Caki2 (cell line): Measurements from ENCODE around the gene GABARAPL1. TPM values are rescaled to one million over a fixed set of nuclear protein-coding genes. Genes with fewer than 3 reads are reported as not detected.
"Not testable (repeated sequence)": the region's sequence is repeated elsewhere in the genome, so short reads cannot be mapped to it uniquely, and the experiment has no call there.

Experiments used
- DNase-seq: peaks from one replicate; pipeline ENCODE4 v3.0.0-alpha.2; 2015; ENCODE audit warnings: low read depth
- in situ Hi-C: cut with HindIII; loops from 2 replicates; pipeline ENCODE4 v1.10.0; 2016; ENCODE audit warnings: low sequenced_read_pairs, low pct_unique_long_range_greater_than_20kb, mixed read lengths
- total RNA-seq: library from RNA; depleted of rRNA; stranded (reverse); fragments of >200 nt; shearing (Covaris generic); gene quantifications from 2 replicates; pipeline ENCODE4 v1.2.3, GENCODE V29; 2014; ENCODE audit warnings: low replicate concordance

GABARAPL1 gene
- total RNA-seq, 1 experiment from 2014 or later: 160 TPM

DNA sequence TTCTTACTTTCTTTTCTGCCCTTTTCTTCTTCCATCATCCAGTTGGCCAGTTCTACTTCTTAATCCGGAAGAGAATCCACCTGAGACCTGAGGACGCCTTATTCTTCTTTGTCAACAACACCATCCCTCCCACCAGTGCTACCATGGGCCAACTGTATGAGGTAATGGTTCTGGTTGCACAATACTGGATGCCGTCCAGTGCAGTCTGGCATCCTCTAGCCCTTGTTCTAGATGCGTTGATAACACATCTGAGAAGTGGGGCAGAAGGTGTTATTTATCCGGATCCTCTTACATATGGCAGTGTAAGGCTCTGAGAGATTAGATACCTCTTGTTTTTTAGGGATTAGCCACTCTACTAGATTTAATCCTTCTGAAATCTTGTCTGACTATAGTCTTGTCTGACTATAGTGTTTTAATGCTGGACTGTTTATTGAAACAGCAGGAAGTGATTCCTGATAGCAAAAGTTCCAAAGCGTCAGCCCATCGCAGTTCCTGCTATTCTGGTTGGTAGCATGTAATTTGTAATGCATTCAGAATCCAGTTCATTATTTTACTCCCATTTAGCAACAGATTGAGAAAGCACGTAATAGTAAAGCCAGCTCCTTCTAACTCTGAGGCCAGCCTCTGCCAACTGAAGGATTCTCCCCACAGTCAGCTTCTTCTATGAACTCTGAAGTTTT, 7.9 kb downstream of the GABARAPL1 start:
- no peak for DNase-seq
- in situ Hi-C loops: no loop called here

DNA sequence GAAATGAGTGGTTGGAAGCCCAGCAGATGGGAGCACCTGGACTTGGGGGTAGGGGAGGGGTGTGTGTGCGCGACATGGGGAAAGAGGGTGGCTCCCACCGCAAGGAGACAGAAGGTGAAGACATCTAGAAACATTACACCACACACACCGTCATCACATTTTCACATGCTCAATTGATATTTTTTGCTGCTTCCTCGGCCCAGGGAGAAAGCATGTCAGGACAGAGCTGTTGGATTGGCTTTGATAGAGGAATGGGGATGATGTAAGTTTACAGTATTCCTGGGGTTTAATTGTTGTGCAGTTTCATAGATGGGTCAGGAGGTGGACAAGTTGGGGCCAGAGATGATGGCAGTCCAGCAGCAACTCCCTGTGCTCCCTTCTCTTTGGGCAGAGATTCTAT, 9.2 kb downstream of the GABARAPL1 start:
- no peak for DNase-seq
- in situ Hi-C loops: no loop called here

DNA sequence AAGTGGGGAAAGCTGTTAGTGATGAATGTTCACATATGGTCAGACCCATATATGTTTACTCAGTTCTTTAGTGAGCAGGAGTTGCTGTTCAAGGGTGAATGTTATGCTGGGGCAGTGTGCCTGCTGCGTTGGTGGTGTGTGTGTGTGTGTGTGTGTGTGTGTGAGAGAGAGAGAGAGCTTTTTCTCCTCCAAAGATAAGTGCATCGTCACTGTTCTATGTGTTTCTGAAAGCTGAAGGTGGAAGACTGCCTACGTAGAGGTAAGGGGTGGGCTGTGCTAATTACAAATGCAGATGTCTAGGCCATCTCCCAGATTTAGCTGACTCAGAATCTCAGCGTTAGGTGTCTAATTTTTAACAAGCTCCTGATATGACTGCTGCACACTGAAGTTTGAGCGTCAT, 10.5 kb downstream of the GABARAPL1 start:
- DNase-seq: peak; percentile 4
- in situ Hi-C loops: no loop called here

DNA sequence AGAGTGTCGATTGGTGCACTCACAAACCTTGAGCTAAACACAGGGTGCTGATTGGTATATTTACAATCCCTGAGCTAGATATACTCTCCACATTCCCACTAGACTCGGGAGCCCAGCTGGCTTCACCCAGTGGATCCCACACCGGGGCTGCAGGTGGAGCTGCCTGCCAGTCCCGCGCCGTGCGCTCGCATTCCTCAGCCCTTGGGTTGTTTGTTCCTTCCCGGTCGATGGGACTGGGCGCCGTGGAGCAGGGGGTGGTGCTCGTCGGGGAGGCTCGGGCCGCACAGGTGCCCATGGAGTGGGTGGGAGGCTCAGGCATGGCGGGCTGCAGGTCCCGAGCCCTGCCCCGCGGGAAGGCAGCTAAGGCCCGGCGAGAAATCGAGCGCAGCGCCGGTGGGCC, 12.7 kb downstream of the GABARAPL1 start:
- in situ Hi-C loops: not testable (repeated sequence)

DNA sequence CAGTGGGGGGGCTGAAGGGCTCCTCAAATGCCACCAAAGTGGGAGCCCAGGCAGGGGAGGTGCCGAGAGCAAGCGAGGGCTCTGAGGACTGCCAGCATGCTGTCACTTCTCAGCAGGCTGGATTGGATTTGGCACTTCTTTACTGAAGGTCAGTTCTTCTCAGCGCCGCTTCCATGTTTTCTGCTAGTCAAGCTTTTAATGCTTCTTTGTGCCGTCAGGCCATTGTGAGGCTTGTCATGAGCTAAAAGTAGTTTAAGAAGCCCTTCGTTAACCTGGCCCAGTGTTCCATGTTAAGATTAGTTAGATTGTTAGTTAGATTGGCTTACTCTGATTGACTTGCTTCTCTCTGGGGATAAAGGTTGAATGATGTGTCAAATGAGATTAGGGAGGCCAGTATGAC, 13.4 kb downstream of the GABARAPL1 start:
- in situ Hi-C loops: no loop called here
- no peak for DNase-seq

More for the DNA sequence above, 12.7 kb downstream of the GABARAPL1 start:
- not testable (repeated sequence) for DNase-seq

DNA sequence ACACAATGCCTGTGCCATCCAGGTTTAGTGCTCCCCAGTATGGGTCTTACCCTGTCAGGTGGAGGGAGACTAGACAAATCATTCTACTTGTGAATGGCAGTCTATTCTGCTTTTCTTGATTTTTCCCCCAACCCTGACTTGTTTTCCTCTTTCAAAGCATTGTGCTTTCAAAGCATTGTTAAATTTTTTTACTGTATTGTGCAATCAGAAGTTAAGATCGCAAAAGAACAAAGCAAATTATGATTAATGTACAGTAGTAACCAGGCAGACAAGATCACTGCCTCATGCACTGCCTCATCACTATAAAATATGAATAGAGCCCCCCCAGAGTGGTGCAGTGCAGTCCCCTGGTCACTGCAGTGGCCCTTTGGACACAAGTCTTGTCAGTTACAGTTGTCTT, 14.1 kb downstream of the GABARAPL1 start:
- no peak for DNase-seq
- in situ Hi-C loops: no loop called here

DNA sequence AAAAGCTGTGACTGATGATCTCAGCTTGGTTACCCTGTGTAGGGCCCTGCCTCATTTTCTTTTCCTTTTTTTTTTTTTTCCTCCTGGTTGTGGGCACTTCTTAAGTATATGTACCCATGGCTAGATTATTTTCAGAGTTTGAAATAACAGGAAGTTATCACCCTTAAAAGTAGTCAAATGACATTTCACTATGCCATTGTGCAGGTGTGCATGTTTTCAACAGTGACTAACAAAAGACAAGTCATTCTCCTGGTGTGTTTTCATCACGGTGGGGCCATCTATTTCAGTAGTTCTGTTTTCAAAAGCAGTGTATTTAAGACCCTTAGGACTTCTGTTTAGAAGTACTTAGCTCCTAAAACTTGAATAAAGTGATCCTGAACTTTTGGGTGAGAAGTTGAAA, 15.0 kb downstream of the GABARAPL1 start:
- in situ Hi-C loops: no loop called here
- no peak for DNase-seq

DNA sequence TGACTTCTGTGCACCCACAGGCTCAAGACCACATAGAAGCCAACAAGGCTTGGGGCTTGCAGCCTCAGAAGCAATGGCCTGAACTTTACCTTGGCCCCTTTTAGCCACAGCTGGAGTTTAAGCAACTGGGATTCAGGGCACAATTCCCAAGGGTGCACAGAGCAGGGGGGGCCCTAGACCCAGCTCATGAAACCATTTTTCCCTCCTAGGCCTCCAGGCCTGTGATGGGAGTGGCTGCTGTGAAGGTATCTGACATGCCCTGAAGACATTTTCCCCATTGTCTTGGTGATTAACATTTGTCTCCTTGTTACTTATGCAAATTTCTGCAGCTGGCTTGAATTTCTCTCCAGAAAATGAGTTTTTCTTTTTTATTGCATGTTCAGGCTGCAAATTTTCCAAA, 21.9 kb downstream of the GABARAPL1 start:
- no peak for DNase-seq
- in situ Hi-C loops: no loop called here

DNA sequence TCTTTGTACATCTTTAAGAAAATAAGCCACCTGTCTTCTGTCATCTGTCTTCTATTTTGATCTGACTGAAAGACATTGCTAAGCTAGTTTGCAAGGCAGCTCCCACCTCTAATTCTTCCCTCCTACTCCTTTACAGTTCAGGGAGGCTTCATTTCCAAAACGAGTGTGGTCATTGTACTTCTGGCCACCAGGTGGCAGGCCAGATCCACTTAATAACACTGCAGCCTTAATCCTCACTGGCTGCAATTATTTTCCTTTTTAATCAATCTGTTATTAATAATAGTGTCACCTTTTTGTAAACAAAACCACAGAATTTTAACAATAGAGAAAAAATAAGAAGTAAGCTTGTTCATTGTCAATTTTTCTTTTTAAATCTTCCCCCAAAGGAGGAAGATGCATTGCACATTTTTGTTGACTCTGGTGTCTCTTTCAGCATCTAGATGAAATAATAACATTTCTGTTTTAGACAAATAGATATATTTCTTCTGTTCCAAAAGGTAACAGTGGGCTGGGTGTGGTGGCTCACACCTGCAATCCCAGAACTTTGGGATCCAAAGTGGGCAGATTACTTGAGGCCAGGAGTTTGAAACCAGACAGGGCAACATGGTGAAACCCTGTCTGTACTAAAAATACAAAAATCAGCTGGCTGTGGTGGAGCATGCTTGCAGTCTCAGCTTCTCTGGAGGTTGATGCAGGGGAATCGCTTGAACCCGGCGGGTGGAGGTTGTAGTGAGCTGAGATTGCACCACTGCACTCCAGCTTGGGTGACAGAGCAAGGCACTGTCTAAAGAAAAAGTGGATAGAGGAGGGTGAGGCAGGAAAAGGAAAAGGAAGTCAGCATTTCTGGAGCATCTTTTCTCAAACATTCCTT, 23.3 kb downstream of the GABARAPL1 start:
- DNase-seq: peak; percentile 21
- in situ Hi-C loops: no loop called here

DNA sequence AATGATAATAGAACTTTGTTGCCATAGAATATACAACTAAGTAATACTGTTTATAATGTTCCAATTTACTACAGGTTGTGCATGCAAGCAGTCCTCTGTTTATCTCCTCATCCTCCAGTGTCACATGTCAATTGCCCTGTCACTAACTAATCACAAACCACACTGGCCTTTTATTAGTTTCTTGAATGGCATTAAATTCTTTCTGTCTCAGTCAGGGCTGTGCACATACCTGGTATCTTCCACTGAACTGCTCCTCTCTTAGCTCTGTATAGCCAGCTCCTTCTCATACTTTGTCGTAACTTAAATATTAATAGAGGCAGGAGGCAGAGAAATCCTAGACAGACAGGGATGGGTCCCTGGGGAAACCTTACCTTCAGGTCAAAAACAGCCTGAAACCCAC, 24.0 kb downstream of the GABARAPL1 start:
- in situ Hi-C loops: no loop called here
- no peak for DNase-seq

DNA sequence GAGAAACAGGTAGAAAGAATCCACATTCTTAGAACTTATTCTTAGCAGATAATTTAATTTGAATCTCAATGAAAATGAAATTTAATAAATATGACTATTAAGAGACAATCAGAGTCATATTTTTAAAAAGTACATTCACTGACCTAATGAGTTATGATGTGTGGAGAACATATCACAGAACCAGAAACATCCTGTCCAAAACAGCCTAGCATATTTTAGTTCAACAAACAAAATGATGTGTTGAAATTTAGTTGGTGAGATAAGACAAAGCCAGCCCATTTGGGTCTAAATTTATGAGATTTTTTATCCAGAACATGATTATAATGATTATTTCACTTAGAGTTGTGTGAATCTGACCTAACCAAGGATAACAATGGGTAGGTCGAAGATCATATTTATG, 25.8 kb downstream of the GABARAPL1 start:
- in situ Hi-C loops: no loop called here
- DNase-seq: no peak

DNA sequence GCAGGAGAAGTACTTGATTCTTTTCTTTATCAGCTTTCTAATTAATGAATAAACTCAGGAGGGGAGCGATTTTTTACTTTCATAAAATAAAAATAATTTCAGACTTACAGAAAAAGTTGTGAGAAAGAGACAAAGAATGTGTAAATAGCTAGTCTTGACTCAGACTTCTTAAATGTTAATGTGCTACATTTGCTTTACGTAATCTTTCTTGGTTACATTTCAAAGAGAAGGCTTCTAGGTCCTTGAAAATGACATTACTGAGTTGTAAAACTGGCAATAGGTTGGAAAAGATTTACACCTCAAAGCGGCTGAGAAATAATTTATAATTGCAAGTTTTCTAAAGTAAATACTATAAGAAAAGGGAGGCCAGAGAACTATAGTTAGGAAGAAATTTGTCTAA, 28.6 kb downstream of the GABARAPL1 start:
- DNase-seq: no peak
- in situ Hi-C loops: no loop called here

DNA sequence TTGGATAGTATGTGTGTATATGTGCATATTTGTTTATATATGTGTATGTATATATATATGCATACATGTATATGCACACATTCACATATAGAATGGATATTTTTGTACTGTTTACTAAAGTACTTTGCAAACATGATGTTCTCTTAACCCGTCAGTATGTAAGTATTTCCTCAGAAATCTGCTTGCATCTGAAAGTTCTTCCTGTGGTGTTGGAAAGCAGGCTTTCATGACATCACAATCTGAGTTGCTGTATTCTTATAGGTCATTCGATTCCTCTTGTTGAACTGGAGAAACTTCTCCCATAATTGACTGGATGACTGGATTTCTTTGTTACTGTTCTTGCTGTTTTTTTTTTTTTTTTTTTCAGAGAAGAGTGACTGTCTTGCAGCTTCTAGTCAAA, 29.1 kb downstream of the GABARAPL1 start:
- no peak for DNase-seq
- in situ Hi-C loops: no loop called here

DNA sequence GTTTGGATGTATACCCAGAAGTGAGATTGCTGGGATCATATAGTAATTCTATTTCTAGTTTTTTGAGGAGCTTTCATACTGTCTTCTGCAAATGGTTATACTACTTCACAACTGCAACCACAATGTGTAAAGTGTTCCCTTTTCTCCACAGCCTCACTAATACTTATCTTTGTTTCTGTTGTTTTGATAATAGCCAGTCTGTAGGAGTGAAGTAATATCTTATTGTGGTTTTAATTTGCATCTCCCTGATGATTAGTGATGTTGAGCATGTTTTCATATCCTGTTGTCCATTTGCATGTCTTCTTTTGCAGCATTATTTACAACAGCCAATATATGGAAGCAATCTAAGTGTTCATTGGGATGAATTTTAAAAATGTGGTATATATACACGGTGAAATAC, 29.9 kb downstream of the GABARAPL1 start:
- in situ Hi-C loops: no loop called here
- no peak for DNase-seq

DNA sequence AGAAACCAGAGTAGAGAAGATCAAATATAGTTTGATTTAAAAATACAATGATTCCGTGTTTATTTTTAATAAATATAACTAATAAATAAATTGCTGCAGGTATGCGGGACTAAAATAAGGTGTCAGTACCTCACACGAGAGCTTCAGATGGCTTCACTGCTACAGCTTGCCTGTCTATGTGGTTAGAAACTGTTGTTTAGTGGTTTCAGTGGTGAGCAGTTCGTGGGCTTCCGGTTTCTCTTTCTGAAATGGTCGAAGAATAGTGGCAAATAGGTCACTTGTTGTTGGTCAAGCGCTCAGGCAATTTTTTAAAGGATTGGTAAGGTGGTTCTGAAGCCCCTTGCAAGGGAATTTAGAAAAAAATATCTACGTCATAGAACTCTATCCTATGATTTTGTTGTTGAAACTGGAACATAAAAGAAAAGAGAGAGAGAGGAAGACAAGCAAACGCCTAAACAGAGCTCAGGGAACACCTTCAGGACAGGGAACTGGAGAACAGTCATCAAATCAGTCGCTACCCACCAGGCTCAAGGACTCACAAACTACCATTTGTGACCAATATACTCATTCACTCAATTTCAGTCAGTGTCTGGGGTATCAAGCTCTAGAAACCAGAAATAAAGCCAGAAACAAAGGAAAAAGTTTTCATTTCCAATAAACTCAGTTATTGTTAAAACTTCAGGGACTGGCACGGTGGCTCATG, 31.3 kb downstream of the GABARAPL1 start:
- DNase-seq: no peak
- in situ Hi-C loops: no loop called here

DNA sequence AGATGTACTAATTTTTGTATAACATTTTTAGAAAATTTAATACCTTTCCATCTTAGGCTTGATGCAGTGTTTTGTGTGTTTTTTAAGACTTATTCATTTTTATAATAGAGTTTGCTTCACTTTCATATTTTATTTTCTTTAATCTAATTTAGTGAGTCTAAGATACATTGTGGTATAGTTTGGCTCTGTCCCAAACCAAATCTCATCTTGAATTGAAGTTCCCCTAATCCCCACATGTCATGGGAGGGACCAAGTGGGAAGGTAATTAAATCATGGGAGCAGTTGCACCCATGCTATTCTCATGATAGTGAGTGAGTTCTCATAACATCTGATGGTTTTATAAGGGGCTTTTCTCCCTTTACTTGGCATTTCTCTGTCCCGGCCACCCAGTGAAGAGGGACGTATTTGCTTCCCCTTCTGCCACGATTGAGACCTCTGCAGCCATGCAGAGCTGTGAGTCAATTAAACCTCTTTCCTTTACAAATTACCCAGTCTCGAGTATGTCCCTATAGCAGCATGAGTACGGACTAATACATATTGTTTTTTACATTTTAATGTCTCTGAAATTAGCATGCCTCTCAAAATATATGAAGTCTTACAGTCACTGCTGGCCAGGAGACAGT, 34.9 kb downstream of the GABARAPL1 start:
- DNase-seq: no peak
- in situ Hi-C loops: no loop called here

DNA sequence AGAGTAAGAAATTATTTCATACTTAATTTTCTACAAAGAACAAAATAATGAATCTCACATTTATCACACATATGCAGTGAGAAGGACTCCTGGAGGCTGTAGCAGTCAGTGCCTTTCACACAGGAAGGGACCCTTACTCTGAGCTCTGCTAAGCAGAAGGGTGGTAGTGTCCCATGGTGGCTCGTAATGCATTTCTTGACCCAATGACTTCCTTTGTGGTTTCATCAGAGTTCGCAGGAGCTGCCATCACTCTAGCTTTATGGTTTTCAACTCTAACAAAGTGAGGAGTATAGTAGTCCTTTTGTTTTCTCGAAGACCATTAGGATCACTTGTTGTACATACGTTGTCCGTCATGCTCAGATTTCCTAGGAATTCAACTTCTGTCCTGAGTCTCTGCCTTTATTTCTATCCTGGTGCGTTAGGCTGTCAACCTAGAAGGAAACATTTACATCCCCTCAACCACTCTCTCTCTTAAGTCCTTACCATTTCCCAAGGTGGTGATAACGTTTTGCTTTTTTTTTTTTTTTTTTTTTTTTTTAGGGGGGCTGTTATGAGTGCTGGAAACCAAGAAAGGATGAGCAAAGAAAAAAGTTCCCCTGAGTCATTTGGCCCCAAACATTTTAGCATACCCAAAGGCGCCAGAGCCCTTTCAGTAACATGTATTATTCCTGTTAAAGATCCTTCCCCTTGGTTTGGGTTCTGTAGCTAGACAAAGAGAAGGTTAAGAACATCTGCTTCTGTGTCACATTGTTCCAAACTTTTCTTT, 37.2 kb downstream of the GABARAPL1 start:
- in situ Hi-C loops: no loop called here
- no peak for DNase-seq

DNA sequence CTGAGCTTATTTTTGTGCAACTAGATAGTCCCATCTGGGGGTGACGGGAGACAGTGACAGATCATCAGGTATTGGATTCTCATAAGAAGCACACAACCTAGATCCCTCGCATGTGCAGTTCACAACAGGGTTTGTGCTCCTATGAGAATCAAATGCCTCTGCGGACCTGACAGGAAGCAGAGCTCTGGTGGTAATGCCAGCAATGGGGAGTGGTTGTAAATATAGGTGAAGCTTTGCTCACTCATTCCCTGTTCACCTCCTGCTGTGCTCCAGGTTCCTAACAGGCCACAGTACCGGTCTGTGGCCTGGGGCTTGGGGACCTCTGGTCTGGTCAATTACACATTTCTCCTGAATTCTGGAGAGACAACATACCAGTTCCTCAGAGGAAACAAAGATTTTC, 39.0 kb downstream of the GABARAPL1 start:
- DNase-seq: no peak
- in situ Hi-C loops: no loop called here
